ENCODE data around the gene OXTR. TPM values are rescaled to one million over a fixed set of nuclear protein-coding genes. Genes with fewer than 3 reads are reported as not detected.

OXTR gene
- total and polyA plus RNA-seq, 4 experiments from 2014 or later, result 0.15 to 1.1 (median 0.94) TPM; not detected in 1

DNA sequence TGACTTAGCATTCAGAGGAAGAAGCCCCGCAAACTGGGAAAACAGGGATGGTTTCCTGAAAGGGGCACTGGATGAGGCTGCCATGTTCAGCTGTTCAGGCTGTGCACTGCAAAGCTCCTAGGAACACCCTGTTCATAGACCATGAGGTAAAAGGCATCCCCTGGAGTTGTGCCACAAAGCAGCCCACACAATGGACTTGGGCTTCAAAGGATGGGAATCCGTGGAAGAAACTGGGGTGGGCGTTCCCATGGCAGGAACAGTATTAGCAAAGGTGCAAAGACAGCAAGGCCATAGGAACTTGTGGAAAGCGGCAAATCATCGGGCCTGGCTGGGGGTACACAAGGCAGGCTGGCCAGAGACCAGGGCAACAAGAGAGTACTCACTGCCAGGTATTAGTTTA is 8.9 kb downstream of the OXTR start:
- peaks cover 1 to 6% of the 10 kb centered on the region in 2 donors for H3K27me3 Mint-ChIP-seq
- Histone ChIP-seq H3K27ac (ENCODE audit: low read depth, low read length) (no peak overlapping the region), H3K9me3 (ENCODE audit: control insufficient read depth in 1 of 2, low read length in 2 of 2) (no peaks in the 10 kb centered on the region), H3K4me3 (ENCODE audit: low read length in 2 of 2) (no peak overlapping the region), H3K4me1 (ENCODE audit: insufficient read depth, low read length) (no peaks in the 10 kb centered on the region), H3K27me3 (ENCODE audit: insufficient read depth, low read length) (no peaks in the 10 kb centered on the region), H3K36me3 (ENCODE audit: insufficient read depth, low read length) (no peaks in the 10 kb centered on the region)
- CTCF ChIA-PET (ENCODE audit: partially characterized antibody), result no interaction called here
- POLR2A ChIA-PET (ENCODE audit: partially characterized antibody), result no interaction called here
- no peaks in the 10 kb centered on the region for H3K36me3 Mint-ChIP-seq
- H3K4me3 Mint-ChIP-seq, result no peak overlapping the region
- intact Hi-C loops (cut with micrococcal nuclease), result no loop called here
- H3K27ac Mint-ChIP-seq, result no peak overlapping the region
- H3K9me3 Mint-ChIP-seq, result peaks cover 0 to 1% (median 0%) of the 10 kb centered on the region in 8 donors
- H3K4me1 Mint-ChIP-seq, result no peaks in the 10 kb centered on the region
- DNase-seq, result no peak

GRCh38 chr3:8760091-8760490 is 9.3 kb downstream of the OXTR start:
- H3K9me3 ChIP-seq (ENCODE audit: control insufficient read depth in 1 of 2, low read length in 2 of 2), result no peaks in the 10 kb centered on the region
- Mint-ChIP-seq H3K27ac (no peak overlapping the region), H3K36me3 (no peaks in the 10 kb centered on the region), H3K4me3 (no peak overlapping the region), H3K9me3 (peaks cover 0 to 1% (median 0%) of the 10 kb centered on the region in 8 donors), H3K4me1 (no peaks in the 10 kb centered on the region), H3K27me3 (peaks cover 1 to 6% of the 10 kb centered on the region in 2 donors)
- intact Hi-C loops (cut with micrococcal nuclease), result no loop called here
- DNase-seq, result no peak
- no peaks in the 10 kb centered on the region for H3K27me3 ChIP-seq (ENCODE audit: insufficient read depth, low read length)
- H3K4me3 ChIP-seq (ENCODE audit: low read length in 2 of 2), result no peak overlapping the region
- H3K36me3 ChIP-seq (ENCODE audit: insufficient read depth, low read length), result no peaks in the 10 kb centered on the region
- ChIA-PET POLR2A (ENCODE audit: partially characterized antibody) (no interaction called here), CTCF (ENCODE audit: partially characterized antibody) (no interaction called here)
- no peak overlapping the region for H3K27ac ChIP-seq (ENCODE audit: low read depth, low read length)
- H3K4me1 ChIP-seq (ENCODE audit: insufficient read depth, low read length), result no peaks in the 10 kb centered on the region

- Mint-ChIP-seq H3K4me3 (no peak overlapping the region), H3K4me1 (no peaks in the 10 kb centered on the region), H3K27ac (no peak overlapping the region), H3K36me3 (no peaks in the 10 kb centered on the region), H3K27me3 (peaks cover 0 to 6% of the 10 kb centered on the region in 2 donors), H3K9me3 (peaks cover 0 to 1% (median 0%) of the 10 kb centered on the region in 8 donors)
- Histone ChIP-seq H3K36me3 (ENCODE audit: insufficient read depth, low read length) (no peaks in the 10 kb centered on the region), H3K4me1 (ENCODE audit: insufficient read depth, low read length) (no peaks in the 10 kb centered on the region), H3K27ac (ENCODE audit: low read depth, low read length) (no peak overlapping the region), H3K27me3 (ENCODE audit: insufficient read depth, low read length) (no peaks in the 10 kb centered on the region), H3K4me3 (ENCODE audit: low read length in 2 of 2) (no peak overlapping the region), H3K9me3 (ENCODE audit: control insufficient read depth in 1 of 2, low read length in 2 of 2) (no peaks in the 10 kb centered on the region)
- ChIA-PET POLR2A (ENCODE audit: partially characterized antibody) (no interaction called here), CTCF (ENCODE audit: partially characterized antibody) (interaction anchor here (1.2 kb wide), 1 partner anchor 10 kb away, joined by 11 read pairs; the partner anchor contains the start of gene OXTR)
- no peak for DNase-seq
- intact Hi-C loops (cut with micrococcal nuclease), result no loop called here
Measured at GRCh38 chr3:8759038-8759707, 10.2 kb downstream of the OXTR start.

GRCh38 chr3:8757551-8758518 is 11.6 kb downstream of the OXTR start:
- H3K4me1 ChIP-seq (ENCODE audit: insufficient read depth, low read length), result no peaks in the 10 kb centered on the region
- no peak for DNase-seq
- POLR2A ChIA-PET (ENCODE audit: partially characterized antibody), result no interaction called here
- H3K4me1 Mint-ChIP-seq, result no peaks in the 10 kb centered on the region
- no peak overlapping the region for H3K27ac Mint-ChIP-seq
- no peaks in the 10 kb centered on the region for H3K9me3 ChIP-seq (ENCODE audit: control insufficient read depth in 1 of 2, low read length in 2 of 2)
- H3K36me3 ChIP-seq (ENCODE audit: insufficient read depth, low read length), result no peaks in the 10 kb centered on the region
- H3K36me3 Mint-ChIP-seq, result no peaks in the 10 kb centered on the region
- peaks cover 0 to 2% (median 0%) of the 10 kb centered on the region in 8 donors for H3K9me3 Mint-ChIP-seq
- CTCF ChIA-PET (ENCODE audit: partially characterized antibody), result no interaction called here
- H3K4me3 Mint-ChIP-seq, result no peak overlapping the region
- no peak overlapping the region for H3K27ac ChIP-seq (ENCODE audit: low read depth, low read length)
- peaks cover 0 to 3% of the 10 kb centered on the region in 2 donors for H3K27me3 Mint-ChIP-seq
- no peaks in the 10 kb centered on the region for H3K27me3 ChIP-seq (ENCODE audit: insufficient read depth, low read length)
- no peak overlapping the region for H3K4me3 ChIP-seq (ENCODE audit: low read length in 2 of 2)
- intact Hi-C loops (cut with micrococcal nuclease), result no loop called here

DNA sequence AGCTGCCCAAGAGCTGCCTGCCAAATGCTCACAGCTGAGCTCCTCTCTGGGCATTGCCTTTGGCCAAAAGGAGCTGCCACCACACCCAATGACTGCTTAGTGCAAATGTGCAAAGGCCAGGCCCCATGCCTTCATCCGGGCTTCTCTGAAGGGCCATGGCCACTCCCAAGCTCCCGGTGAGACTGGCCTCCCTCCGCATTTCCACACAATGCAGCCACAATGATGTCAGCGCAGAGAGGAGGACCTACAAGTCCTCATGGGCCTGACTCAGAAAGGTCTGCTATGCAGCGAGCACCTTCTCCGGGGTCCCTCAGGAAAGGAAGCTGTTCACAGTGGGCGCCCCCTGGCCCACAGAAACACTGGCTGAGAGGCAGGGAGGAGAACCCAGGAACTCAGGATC is 12.7 kb downstream of the OXTR start:
- intact Hi-C loops (cut with micrococcal nuclease), result no loop called here

GRCh38 chr3:8755564-8756237 is 13.7 kb downstream of the OXTR start:
- Histone ChIP-seq H3K36me3 (ENCODE audit: insufficient read depth, low read length) (no peaks in the 10 kb centered on the region), H3K27ac (ENCODE audit: low read depth, low read length) (no peak overlapping the region), H3K4me1 (ENCODE audit: insufficient read depth, low read length) (no peaks in the 10 kb centered on the region), H3K27me3 (ENCODE audit: insufficient read depth, low read length) (no peaks in the 10 kb centered on the region), H3K4me3 (ENCODE audit: low read length in 2 of 2) (no peak overlapping the region), H3K9me3 (ENCODE audit: control insufficient read depth in 1 of 2, low read length in 2 of 2) (no peaks in the 10 kb centered on the region)
- no peak for DNase-seq
- ChIA-PET CTCF (ENCODE audit: partially characterized antibody) (no interaction called here), POLR2A (ENCODE audit: partially characterized antibody) (no interaction called here)
- Mint-ChIP-seq H3K36me3 (no peaks in the 10 kb centered on the region), H3K4me3 (no peak overlapping the region), H3K9me3 (peaks cover 0 to 2% (median 0%) of the 10 kb centered on the region in 8 donors), H3K27ac (no peak overlapping the region), H3K4me1 (no peaks in the 10 kb centered on the region), H3K27me3 (peaks cover 0 to 3% of the 10 kb centered on the region in 2 donors)
- intact Hi-C loops (cut with micrococcal nuclease), result no loop called here

More for the DNA sequence above, 12.7 kb downstream of the OXTR start:
- Mint-ChIP-seq H3K4me3 (no peak overlapping the region), H3K27ac (no peak overlapping the region), H3K36me3 (no peaks in the 10 kb centered on the region), H3K27me3 (peaks cover 0 to 3% of the 10 kb centered on the region in 2 donors), H3K4me1 (no peaks in the 10 kb centered on the region), H3K9me3 (peaks cover 0 to 2% (median 0%) of the 10 kb centered on the region in 8 donors)
- Histone ChIP-seq H3K4me1 (ENCODE audit: insufficient read depth, low read length) (no peaks in the 10 kb centered on the region), H3K36me3 (ENCODE audit: insufficient read depth, low read length) (no peaks in the 10 kb centered on the region), H3K27me3 (ENCODE audit: insufficient read depth, low read length) (no peaks in the 10 kb centered on the region), H3K9me3 (ENCODE audit: control insufficient read depth in 1 of 2, low read length in 2 of 2) (no peaks in the 10 kb centered on the region), H3K27ac (ENCODE audit: low read depth, low read length) (no peak overlapping the region), H3K4me3 (ENCODE audit: low read length in 2 of 2) (no peak overlapping the region)
- no peak for DNase-seq
- ChIA-PET POLR2A (ENCODE audit: partially characterized antibody) (no interaction called here), CTCF (ENCODE audit: partially characterized antibody) (interaction anchor here (0.8 kb wide), 1 partner anchor 13 kb away, joined by 5 read pairs; the partner anchor contains the start of gene OXTR)

DNA sequence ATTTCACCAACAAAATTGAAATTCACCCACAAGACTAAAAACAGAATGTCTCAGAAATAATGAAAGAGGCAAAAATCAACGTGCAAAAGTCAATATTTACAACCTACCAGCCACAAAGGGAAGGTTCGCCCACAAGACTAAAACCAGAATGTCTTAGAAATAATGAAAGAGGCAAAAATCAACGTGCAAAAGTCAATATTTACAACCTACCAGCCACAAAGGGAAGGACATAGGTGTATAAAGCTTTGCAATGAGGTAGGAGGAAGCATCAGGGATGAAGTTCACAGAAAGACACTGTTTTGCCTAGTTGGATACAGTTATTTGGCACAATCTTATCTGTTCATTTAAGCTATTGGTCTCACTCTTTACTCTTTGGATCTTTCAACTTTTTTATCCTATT is 14.3 kb downstream of the OXTR start:
- H3K27me3 Mint-ChIP-seq, result peaks cover 0 to 3% of the 10 kb centered on the region in 2 donors
- Histone ChIP-seq H3K27ac (ENCODE audit: low read depth, low read length) (no peak overlapping the region), H3K36me3 (ENCODE audit: insufficient read depth, low read length) (no peaks in the 10 kb centered on the region), H3K27me3 (ENCODE audit: insufficient read depth, low read length) (no peaks in the 10 kb centered on the region), H3K4me1 (ENCODE audit: insufficient read depth, low read length) (no peaks in the 10 kb centered on the region), H3K9me3 (ENCODE audit: control insufficient read depth in 1 of 2, low read length in 2 of 2) (no peaks in the 10 kb centered on the region), H3K4me3 (ENCODE audit: low read length in 2 of 2) (no peak overlapping the region)
- DNase-seq, result no peak
- intact Hi-C loops (cut with micrococcal nuclease), result no loop called here
- POLR2A ChIA-PET (ENCODE audit: partially characterized antibody), result no interaction called here
- H3K9me3 Mint-ChIP-seq, result peaks cover 0 to 2% (median 0%) of the 10 kb centered on the region in 8 donors
- CTCF ChIA-PET (ENCODE audit: partially characterized antibody), result no interaction called here
- no peak overlapping the region for H3K4me3 Mint-ChIP-seq
- H3K36me3 Mint-ChIP-seq, result no peaks in the 10 kb centered on the region
- no peaks in the 10 kb centered on the region for H3K4me1 Mint-ChIP-seq
- no peak overlapping the region for H3K27ac Mint-ChIP-seq
